Neuron (in vitro differentiated cells): ENCODE results near the gene TESK2.
A peak's percentile ranks its signal among the peaks of the same experiment; 100 is the strongest.
"Not testable (repeated sequence)": the region's sequence is repeated elsewhere in the genome, so short reads cannot be mapped to it uniquely, and the experiment has no call there.

Source experiments
- H2AFZ ChIP-seq: one replicate; pipeline ENCODE4 v1.6.1; 2013; ENCODE audit warnings: low read depth, mild to moderate bottlenecking, inconsistent platforms, low read length, moderate library complexity
- H3K27me3 ChIP-seq: one replicate; pipeline ENCODE4 v1.6.1; 2013; ENCODE audit warnings: low read length; ENCODE audit not compliant: insufficient read depth
- H3K36me3 ChIP-seq: one replicate; pipeline ENCODE4 v1.6.1; 2013; ENCODE audit warnings: low read length; ENCODE audit not compliant: insufficient read depth
- H3K4me1 ChIP-seq: one replicate; pipeline ENCODE4 v1.6.1; 2013; ENCODE audit warnings: low read length; ENCODE audit not compliant: insufficient read depth
- H3K4me3 ChIP-seq: 2 replicates; pipeline ENCODE4 v1.5.1; 2013; ENCODE audit warnings: mild to moderate bottlenecking, low read length, moderate library complexity
- H3K9me3 ChIP-seq: one replicate; pipeline ENCODE4 v1.6.1; 2013; ENCODE audit warnings: low read length

The TESK2 gene

DNA sequence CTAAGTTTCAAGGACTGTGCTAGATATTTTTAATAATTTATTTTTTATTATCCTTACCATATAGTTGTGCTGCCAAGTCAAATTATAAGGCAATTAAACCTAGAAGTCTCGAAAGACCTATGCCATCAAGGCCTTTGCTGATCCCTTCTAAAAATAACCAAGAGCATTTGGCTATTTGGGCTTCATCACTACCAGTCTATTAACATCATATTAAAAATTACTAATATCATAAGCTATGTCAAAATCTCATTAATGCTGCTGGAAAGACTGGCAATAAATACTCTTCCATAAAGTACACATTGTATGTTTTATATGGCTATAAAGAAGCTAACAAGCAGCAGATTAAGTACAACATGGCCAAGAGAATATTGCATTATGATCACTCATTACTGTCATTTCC, 107.8 kb downstream of the TESK2 start:
- no peaks in the 10 kb centered on the region for H3K4me1 ChIP-seq
- no peaks in the 10 kb centered on the region for H3K9me3 ChIP-seq
- peaks cover 2% of the 10 kb centered on the region for H3K27me3 ChIP-seq
- H3K4me3 ChIP-seq, result no peak overlapping the region
- no peak overlapping the region for H2AFZ ChIP-seq
- H3K36me3 ChIP-seq, result no peaks in the 10 kb centered on the region

DNA sequence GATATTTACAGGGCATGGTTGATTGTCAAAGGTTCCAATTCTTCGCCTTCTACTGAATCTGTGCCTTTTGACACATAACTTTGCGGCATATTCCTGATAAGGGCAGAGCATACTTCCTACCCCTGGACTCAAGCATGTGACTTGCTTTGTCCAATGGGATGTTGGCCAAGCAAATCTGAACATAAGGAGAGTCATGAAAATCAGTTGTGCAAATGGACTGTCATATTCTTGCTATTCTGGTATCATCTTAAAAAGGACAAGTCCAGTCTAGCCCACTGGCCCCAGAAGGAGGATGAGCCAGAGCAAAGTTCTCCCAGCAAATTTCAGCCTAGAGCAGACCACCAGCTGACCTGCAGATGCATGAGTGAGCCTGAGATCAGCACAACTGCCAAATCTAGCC, 109.7 kb downstream of the TESK2 start:
- H3K4me1 ChIP-seq, result no peaks in the 10 kb centered on the region
- no peak overlapping the region for H2AFZ ChIP-seq
- no peak overlapping the region for H3K4me3 ChIP-seq
- peaks cover 2% of the 10 kb centered on the region for H3K27me3 ChIP-seq
- H3K36me3 ChIP-seq, result no peaks in the 10 kb centered on the region
- no peaks in the 10 kb centered on the region for H3K9me3 ChIP-seq

DNA sequence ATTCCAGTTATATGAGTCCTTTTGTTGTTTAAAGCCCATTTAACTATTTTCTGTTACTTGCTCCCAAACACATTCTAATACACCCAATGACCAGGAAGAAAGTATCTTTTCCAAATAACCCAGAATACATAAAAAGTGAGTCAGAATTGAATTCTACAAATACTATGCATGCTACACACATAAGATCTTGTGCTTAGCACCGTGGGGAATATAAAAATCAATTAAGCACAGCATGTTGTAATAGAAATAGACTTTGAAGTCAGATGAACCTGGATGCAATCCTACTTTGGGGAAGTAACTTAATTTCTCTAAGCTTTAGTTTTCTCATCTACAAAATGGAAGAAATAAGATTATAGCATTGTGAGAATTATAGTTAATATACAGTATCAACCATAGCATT, 110.2 kb downstream of the TESK2 start:
- Histone ChIP-seq H3K4me1 (no peaks in the 10 kb centered on the region), H3K4me3 (no peak overlapping the region), H3K27me3 (peaks cover 2% of the 10 kb centered on the region), H2AFZ (no peak overlapping the region), H3K36me3 (no peaks in the 10 kb centered on the region), H3K9me3 (no peaks in the 10 kb centered on the region)

DNA sequence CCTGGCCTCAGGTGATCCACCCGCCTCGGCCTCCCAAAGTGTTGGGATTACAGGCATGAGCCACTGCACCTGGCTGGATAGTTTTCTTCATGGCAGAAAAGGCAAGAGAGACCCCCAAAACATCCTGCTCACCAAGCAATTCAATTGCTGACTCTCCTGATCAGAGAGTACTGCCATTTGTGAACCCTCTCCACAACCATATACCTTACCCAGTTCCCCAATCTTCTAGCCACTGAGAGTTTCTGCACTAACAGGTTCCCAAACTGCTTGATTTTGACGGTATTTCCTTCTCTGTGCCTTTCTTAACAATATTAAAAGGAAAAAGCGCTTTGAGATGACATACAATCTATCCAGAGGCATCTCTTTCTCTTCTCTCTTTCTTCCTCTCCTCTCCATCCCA, 110.8 kb downstream of the TESK2 start:
- no peak overlapping the region for H3K4me3 ChIP-seq
- no peaks in the 10 kb centered on the region for H3K9me3 ChIP-seq
- H3K36me3 ChIP-seq, result no peaks in the 10 kb centered on the region
- no peaks in the 10 kb centered on the region for H3K4me1 ChIP-seq
- no peak overlapping the region for H2AFZ ChIP-seq
- peaks cover 2% of the 10 kb centered on the region for H3K27me3 ChIP-seq

DNA sequence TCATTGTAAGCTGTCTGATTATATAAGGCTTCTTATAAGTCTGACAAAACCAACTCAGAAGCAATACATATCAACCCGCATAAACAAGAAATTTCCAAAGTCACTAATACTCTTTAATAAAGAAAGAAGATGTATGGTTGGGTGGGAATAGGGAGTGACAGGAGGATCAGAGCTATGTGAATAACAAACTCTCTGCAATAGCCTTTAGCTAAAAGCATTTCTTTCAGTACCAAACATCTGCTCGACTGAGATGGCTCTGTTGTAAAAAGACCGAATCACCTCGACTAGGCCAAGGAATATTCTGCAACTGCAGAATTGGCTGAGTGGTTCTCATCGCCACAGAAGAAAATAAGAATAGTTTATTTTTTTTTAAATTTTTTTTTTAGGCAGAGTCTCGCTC, 111.4 kb downstream of the TESK2 start:
- Histone ChIP-seq H2AFZ (no peak overlapping the region), H3K36me3 (no peaks in the 10 kb centered on the region), H3K9me3 (no peaks in the 10 kb centered on the region), H3K27me3 (peaks cover 2% of the 10 kb centered on the region), H3K4me3 (no peak overlapping the region), H3K4me1 (no peaks in the 10 kb centered on the region)

DNA sequence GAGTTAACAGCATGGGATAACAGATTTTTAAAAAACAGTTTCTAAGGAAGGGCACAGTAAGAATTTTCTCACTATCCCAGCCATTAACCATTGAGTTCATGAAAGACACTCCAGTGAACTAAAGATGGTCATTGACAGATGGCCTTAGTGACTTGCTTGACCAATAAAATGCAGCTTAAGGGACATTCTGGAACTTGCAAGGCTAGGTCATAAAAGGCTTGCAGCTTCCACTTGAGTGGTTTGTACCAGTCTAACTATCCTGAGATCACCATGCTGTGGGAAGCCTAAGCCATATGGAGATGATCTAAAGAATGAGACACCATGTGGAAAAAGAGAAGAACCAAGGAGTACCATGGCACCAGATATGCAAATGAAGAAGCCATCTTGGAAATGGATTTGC, 112.8 kb downstream of the TESK2 start:
- Histone ChIP-seq H3K9me3 (no peaks in the 10 kb centered on the region), H3K4me3 (no peak overlapping the region), H3K4me1 (no peaks in the 10 kb centered on the region), H3K36me3 (no peaks in the 10 kb centered on the region), H2AFZ (no peak overlapping the region), H3K27me3 (no peaks in the 10 kb centered on the region)

DNA sequence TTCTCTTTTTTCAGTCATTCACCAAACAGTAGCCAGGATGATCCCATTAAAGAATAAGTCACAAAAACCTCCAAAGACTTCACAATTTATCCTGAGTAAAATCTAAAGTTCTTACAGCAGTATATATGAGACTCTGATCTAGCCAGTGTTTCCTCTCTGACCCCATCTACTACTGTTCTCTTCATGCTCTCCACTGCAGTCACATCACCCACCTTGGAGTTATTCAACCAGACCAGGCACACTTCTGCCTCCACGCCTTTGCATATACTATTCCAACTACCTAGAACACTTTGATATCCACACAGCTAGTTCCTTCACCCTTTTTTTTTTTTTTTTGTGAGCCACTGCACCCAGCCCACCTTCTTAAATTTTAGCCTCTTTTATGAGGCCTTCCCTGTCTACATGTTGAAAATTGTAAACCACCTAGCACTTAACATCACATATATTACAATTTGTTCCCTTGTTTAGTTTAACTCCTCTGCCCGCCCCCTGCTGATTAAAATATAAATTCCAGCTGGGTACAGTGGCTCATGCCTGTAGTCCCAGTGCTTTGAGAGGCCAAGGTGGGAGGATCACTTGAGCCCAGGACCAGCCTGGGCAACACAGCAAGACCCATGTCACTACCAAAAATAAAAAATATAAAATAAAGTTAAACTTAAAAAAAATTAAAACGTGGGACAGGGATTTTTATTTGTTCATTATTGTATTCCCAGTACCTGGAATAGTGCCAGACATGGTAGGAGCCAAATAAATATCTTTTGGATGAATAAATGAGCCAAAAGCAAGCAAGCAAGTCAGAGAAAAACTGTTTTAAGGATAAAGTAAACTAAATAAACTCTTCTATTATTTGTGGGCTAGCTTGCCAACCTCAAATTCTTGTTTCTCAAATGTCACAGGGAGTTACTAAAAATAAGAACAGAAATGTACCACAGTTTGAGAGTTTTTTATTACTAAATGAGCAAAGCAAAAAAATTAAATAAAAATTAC, 115.6 kb downstream of the TESK2 start:
- H2AFZ ChIP-seq, result no peak overlapping the region
- no peak overlapping the region for H3K4me3 ChIP-seq
- no peaks in the 10 kb centered on the region for H3K9me3 ChIP-seq
- no peaks in the 10 kb centered on the region for H3K4me1 ChIP-seq
- H3K36me3 ChIP-seq, result no peaks in the 10 kb centered on the region
- no peaks in the 10 kb centered on the region for H3K27me3 ChIP-seq

DNA sequence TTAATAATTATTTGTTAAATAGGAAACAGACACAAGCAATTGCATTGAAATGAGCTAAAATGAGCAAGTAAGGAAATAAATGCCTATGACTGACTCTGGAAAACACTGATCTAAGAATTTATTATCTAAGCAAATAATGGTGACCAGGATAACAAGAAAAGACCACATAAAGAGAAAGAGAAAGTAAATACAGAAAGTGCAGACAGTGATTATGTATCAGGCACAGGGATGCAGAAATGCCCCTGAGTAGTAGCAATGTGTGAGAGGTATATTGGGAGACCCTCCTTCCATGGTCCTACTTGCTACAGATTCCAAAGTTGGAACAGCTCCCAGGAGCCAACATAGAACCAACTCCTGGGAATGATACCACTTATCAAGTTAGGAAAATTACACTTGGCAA, 117.4 kb downstream of the TESK2 start:
- Histone ChIP-seq H3K27me3 (no peaks in the 10 kb centered on the region), H3K9me3 (no peaks in the 10 kb centered on the region), H2AFZ (no peak overlapping the region), H3K4me1 (no peaks in the 10 kb centered on the region), H3K36me3 (no peaks in the 10 kb centered on the region), H3K4me3 (no peak overlapping the region)

DNA sequence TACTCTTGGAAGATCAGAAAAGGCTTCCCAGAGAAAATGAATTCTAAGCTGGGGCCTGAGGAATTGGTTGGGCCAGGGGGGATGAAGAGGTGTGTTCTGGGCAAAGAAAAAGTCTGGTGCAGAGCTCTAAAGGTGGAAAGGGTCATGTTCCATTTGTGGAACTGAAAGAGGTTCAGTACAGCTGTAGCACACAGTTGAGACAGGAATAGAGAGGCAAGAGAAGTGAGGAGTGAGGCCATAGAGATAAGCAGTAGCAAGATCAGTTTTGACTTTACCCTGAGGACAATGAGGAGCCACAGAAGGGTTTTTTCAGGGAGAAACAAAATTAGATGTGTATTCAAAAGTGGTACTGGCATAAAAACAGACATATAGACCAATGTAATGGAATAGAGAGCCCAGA, 120.4 kb downstream of the TESK2 start:
- H3K9me3 ChIP-seq, result no peaks in the 10 kb centered on the region
- H3K36me3 ChIP-seq, result no peaks in the 10 kb centered on the region
- H3K27me3 ChIP-seq, result no peaks in the 10 kb centered on the region
- H3K4me3 ChIP-seq, result no peak overlapping the region
- no peak overlapping the region for H2AFZ ChIP-seq
- H3K4me1 ChIP-seq, result no peaks in the 10 kb centered on the region

DNA sequence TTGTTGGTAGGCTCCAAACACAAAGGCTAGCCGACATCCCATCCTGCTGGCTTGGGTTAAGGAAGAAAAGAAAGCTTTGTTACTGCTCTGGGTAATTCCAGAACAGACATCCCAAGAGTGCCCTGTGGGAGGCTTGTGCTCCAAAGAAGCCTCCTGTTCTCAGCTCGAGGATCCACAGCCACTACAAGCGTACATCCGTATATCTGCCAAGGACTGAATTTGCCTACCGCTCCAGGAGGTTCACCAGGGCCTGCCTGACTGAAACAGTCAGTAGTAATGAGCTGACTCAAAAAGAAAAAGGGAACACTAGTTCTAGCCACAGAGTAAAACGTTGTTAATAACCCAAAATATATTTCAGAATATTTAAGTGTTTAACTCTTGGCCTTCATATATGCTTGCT, 125.9 kb downstream of the TESK2 start:
- no peaks in the 10 kb centered on the region for H3K36me3 ChIP-seq
- no peak overlapping the region for H3K4me3 ChIP-seq
- no peaks in the 10 kb centered on the region for H3K9me3 ChIP-seq
- H2AFZ ChIP-seq, result no peak overlapping the region
- H3K4me1 ChIP-seq, result peaks cover 2% of the 10 kb centered on the region
- H3K27me3 ChIP-seq, result peaks cover 10% of the 10 kb centered on the region

DNA sequence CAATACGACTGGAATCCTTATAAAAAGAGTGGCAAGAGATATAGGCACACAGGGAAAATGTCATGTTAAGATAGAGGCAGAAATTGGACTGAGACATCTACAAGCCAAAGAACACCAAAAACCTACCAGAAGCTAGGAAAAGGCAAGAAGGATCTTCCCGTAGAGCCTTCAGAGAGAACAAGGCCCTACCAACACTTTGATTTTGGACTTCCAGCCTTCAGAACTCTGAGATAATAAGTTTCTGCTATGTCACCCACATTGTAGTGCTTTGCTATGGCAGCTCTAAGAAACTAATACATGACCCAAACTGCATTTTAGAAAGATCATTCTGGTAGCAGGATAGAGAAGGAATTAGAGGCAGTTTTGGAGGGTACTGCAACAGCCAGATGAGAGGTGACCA, 126.7 kb downstream of the TESK2 start:
- peaks cover 4% of the 10 kb centered on the region for H3K4me1 ChIP-seq
- H2AFZ ChIP-seq, result no peak overlapping the region
- H3K9me3 ChIP-seq, result no peaks in the 10 kb centered on the region
- H3K27me3 ChIP-seq, result peaks cover 10% of the 10 kb centered on the region
- H3K36me3 ChIP-seq, result no peaks in the 10 kb centered on the region
- H3K4me3 ChIP-seq, result no peak overlapping the region

DNA sequence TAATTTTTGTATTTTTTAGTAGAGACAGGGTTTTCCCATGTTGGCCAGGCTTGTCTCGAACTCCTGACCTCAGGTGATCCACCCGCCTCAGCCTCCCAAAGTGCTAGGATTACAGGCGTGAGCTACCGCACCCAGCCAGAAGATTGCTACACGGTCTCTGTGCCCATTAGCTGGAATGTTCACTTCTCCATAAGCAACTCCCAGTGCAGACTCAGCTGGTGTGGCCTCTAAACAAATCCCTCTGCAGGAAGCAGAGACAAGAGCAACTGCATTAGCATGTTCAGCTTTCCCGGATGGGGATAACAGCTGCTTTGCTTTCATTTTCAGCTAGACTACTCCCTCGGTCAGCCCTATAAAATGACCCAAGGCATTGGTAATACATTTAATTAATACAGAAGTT, 130.0 kb downstream of the TESK2 start:
- H3K4me1 ChIP-seq, H3K4me3 ChIP-seq: not testable (repeated sequence)

DNA sequence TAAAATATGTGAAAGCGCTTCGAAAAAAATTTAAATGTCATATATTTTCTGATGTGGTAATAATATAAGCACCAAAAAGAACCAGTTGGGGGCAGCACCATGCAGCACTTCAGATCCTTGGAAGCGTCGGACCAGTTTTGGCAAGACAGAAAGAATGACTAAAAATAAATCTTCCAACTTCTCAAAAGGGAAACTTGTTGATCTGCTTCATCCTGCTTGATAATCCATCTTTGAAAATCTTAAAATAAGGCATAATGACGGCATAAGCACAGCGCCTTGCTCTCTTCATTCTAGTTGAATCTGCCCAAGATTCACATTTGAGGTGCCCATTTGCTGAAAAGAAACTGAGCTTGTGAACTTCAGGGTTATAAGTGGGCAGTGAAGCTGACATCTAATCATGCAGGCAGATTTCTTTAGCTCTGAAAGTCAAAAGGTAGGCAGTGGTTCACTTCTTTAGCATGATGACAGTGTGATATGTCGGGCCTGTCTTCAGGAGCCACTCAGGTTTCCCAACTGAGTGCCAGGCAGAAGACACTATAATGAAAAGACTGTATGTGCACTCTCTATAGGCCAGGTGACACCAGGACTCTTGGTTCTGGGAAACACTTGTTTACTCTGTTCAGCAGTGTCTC, 131.0 kb downstream of the TESK2 start:
- H2AFZ ChIP-seq, result peak overlapping the region; percentile 8
- no peaks in the 10 kb centered on the region for H3K9me3 ChIP-seq
- H3K4me1 ChIP-seq, result peaks cover 4% of the 10 kb centered on the region
- peaks cover 9% of the 10 kb centered on the region for H3K27me3 ChIP-seq
- no peaks in the 10 kb centered on the region for H3K36me3 ChIP-seq
- no peak overlapping the region for H3K4me3 ChIP-seq

More for the DNA sequence above, 130.0 kb downstream of the TESK2 start:
- not testable (repeated sequence) for H3K36me3 ChIP-seq, H3K9me3 ChIP-seq, H2AFZ ChIP-seq
- peaks cover 10% of the 10 kb centered on the region for H3K27me3 ChIP-seq
